Renal cortical epithelial cell (primary cell): ENCODE data around the gene PFKP. TPM values are rescaled to one million over a fixed set of nuclear protein-coding genes. Genes with fewer than 3 reads are reported as not detected.

Experiments used
- DNase-seq: peaks from one replicate; pipeline ENCODE4 v3.0.0-alpha.2; 2011; ENCODE audit warnings: low read depth
- total RNA-seq: library from RNA; depleted of rRNA; stranded (reverse); fragments of >200 nt; gene quantifications from 2 replicates; pipeline ENCODE4 v1.2.3, GENCODE V29; 2014

PFKP gene
- 565 and 603 TPM in 2 replicates for total RNA-seq

GRCh38 chr10:3067118-3067858, at the start of gene PFKP:
Gene PFKP, plus strand, starts transcription at chr10:3067548. Its CDS starts 48 bp downstream, at chr10:3067596.
- DNase-seq: no peak

- no peak for DNase-seq
Observed at GRCh38 chr10:3018247-3018646, 49.1 kb upstream of the PFKP start.

GRCh38 chr10:3020311-3020710, 47.0 kb upstream of the PFKP start:
- DNase-seq: no peak

GRCh38 chr10:3020881-3021280, 46.5 kb upstream of the PFKP start:
- DNase-seq: no peak

- no peak for DNase-seq
Observed at GRCh38 chr10:3022027-3022426, 45.3 kb upstream of the PFKP start.

GRCh38 chr10:3023892-3024291, 43.5 kb upstream of the PFKP start:
- no peak for DNase-seq

GRCh38 chr10:3025026-3025683, 42.2 kb upstream of the PFKP start:
- DNase-seq: no peak

- DNase-seq: no peak
Observed at GRCh38 chr10:3027866-3028265, 39.5 kb upstream of the PFKP start.

GRCh38 chr10:3028441-3028840, 38.9 kb upstream of the PFKP start:
- peak; percentile 40 for DNase-seq

- DNase-seq: no peak
Observed at GRCh38 chr10:3030765-3031164, 36.6 kb upstream of the PFKP start.

GRCh38 chr10:3031490-3031889, 35.9 kb upstream of the PFKP start:
- DNase-seq: no peak

- DNase-seq: no peak
Observed at GRCh38 chr10:3033925-3034324, 33.4 kb upstream of the PFKP start.

GRCh38 chr10:3034616-3035015, 32.7 kb upstream of the PFKP start:
- peak; percentile 30 for DNase-seq

- no peak for DNase-seq
Observed at GRCh38 chr10:3036155-3037021, 31.0 kb upstream of the PFKP start.

GRCh38 chr10:3037182-3037581, 30.2 kb upstream of the PFKP start:
- no peak for DNase-seq

GRCh38 chr10:3040069-3040468, 27.3 kb upstream of the PFKP start:
- DNase-seq: no peak

- DNase-seq: no peak
Observed at GRCh38 chr10:3042589-3042988, 24.8 kb upstream of the PFKP start.

- peak; percentile 74 for DNase-seq
Observed at GRCh38 chr10:3043512-3044368, 23.6 kb upstream of the PFKP start.

GRCh38 chr10:3045471-3046209, 21.7 kb upstream of the PFKP start:
- DNase-seq: peak; percentile 84

- no peak for DNase-seq
Observed at GRCh38 chr10:3046210-3046779, 21.1 kb upstream of the PFKP start.
